ENCODE measurements around the gene FRMD4A. TPM values are rescaled to one million over a fixed set of nuclear protein-coding genes. Genes with fewer than 3 reads are reported as not detected.
A peak's percentile ranks its signal among the peaks of the same experiment; 100 is the strongest.

The FRMD4A gene
- total and polyA plus RNA-seq, 10 of the 15 experiments (the other 5 are each of a cell fraction or from before 2014, with no cell fraction given), result 17.8 to 75.2 (median 39.1) TPM

DNA sequence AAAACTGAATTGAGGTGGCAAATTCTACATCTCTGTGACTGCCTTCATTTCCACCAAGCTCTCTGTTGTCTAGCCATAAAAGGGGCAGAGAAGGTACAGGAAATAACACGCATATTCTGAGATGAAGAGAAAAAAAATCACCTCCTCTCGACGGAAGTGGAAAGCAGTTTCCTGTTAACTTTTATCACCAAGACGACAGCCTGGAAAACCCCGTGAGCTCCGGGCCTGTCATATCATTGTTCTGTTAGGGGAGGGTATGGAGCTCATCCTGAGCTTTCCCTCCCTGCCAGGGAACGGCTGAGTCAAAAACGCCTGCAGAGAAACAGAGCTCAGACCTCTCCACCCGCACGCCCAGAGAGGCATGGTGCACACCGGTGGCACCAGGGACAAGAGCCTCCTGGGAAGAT is 543.7 kb downstream of the FRMD4A start (continued):
- TF ChIP-seq SIN3A (IDR thresholded peaks at IDR 0.05; ENCODE audit: low read depth, low read length) (no peak), ZSCAN29 (IDR thresholded peaks at IDR 0.05) (no peak), ZZZ3 (IDR thresholded peaks at IDR 0.05; ENCODE audit: control insufficient read depth, insufficient read length, low read depth) (no peak), IKZF1 (conservative IDR thresholded peaks at IDR 0.05) (peak; percentile 54), BMI1 (IDR thresholded peaks at IDR 0.05; ENCODE audit: borderline replicate concordance) (peak; percentile 84; the same call in 1 of the 2 replicates), TAF1 (IDR thresholded peaks at IDR 0.05; ENCODE audit: borderline replicate concordance, low read depth, low read length) (peak; percentile 55; the same call in 1 of the 2 replicates), NR2C1 (IDR thresholded peaks at IDR 0.05) (no peak), ATF7 (IDR thresholded peaks at IDR 0.05; ENCODE audit: low read depth) (peak; percentile 52), BRCA1 (IDR thresholded peaks at IDR 0.05; ENCODE audit: low read depth, low read length) (no peak), ASH2L (IDR thresholded peaks at IDR 0.05; ENCODE audit: borderline replicate concordance, low read depth) (no peak), GABPA (IDR thresholded peaks at IDR 0.05; ENCODE audit: low read depth) (peak; percentile 83), MYC (IDR thresholded peaks at IDR 0.05; ENCODE audit: insufficient read depth, insufficient read length, insufficient replicate concordance, low read length, severe bottlenecking) (no peak), CBX5 (IDR thresholded peaks at IDR 0.05; ENCODE audit: low read depth) (no peak), ZNF384 (IDR thresholded peaks at IDR 0.05; ENCODE audit: borderline replicate concordance, low read depth, low read length) (peak; percentile 91), RAD21 (IDR thresholded peaks at IDR 0.05; ENCODE audit: insufficient read depth, low read depth, low read length) (no peak), BACH1 (IDR thresholded peaks at IDR 0.05; ENCODE audit: borderline replicate concordance) (no peak), RELA (IDR thresholded peaks at IDR 0.05; ENCODE audit: borderline replicate concordance, partially characterized antibody) (peak; percentile 83), SMC3 (IDR thresholded peaks at IDR 0.05; ENCODE audit: borderline replicate concordance, low read length) (no peak), NRF1 (conservative IDR thresholded peaks at IDR 0.05; ENCODE audit: low read depth, low read length) (no peak), SPI1 (IDR thresholded peaks at IDR 0.05; ENCODE audit: borderline replicate concordance, insufficient read depth, low read depth, low read length) (peak; percentile 28; the same call in 1 of the 2 replicates), CEBPB (IDR thresholded peaks at IDR 0.05; ENCODE audit: borderline replicate concordance in 1 of 2, low read depth in 2 of 2, low read length in 2 of 2) (no peak), EP300 (IDR thresholded peaks at IDR 0.05; ENCODE audit: borderline replicate concordance in 1 of 2, control insufficient read depth in 1 of 2, low read depth in 2 of 2, low read length in 2 of 2) (peak in 1 of 2 experiments; percentile 64; a peak in 2 of 4 replicates), YY1 (IDR thresholded peaks at IDR 0.05; ENCODE audit: low read depth, low read length) (no peak), HDAC2 (IDR thresholded peaks at IDR 0.05) (no peak), JUNB (IDR thresholded peaks at IDR 0.05) (no peak), SRF (IDR thresholded peaks at IDR 0.05; ENCODE audit: low read depth in 2 of 2, low read length in 2 of 2) (peak in 1 of 2 experiments; percentile 79; a peak in 2 of 4 replicates)
- TF ChIP-seq, protein P1, sequence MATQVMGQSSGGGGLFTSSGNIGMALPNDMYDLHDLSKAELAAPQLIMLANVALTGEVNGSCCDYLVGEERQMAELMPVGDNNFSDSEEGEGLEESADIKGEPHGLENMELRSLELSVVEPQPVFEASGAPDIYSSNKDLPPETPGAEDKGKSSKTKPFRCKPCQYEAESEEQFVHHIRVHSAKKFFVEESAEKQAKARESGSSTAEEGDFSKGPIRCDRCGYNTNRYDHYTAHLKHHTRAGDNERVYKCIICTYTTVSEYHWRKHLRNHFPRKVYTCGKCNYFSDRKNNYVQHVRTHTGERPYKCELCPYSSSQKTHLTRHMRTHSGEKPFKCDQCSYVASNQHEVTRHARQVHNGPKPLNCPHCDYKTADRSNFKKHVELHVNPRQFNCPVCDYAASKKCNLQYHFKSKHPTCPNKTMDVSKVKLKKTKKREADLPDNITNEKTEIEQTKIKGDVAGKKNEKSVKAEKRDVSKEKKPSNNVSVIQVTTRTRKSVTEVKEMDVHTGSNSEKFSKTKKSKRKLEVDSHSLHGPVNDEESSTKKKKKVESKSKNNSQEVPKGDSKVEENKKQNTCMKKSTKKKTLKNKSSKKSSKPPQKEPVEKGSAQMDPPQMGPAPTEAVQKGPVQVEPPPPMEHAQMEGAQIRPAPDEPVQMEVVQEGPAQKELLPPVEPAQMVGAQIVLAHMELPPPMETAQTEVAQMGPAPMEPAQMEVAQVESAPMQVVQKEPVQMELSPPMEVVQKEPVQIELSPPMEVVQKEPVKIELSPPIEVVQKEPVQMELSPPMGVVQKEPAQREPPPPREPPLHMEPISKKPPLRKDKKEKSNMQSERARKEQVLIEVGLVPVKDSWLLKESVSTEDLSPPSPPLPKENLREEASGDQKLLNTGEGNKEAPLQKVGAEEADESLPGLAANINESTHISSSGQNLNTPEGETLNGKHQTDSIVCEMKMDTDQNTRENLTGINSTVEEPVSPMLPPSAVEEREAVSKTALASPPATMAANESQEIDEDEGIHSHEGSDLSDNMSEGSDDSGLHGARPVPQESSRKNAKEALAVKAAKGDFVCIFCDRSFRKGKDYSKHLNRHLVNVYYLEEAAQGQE (IDR thresholded peaks at IDR 0.05; ENCODE audit: low read depth, low read length), result 0 out of 2 replicates have a peak, but pooled peaks have one; percentile 18
- TF ChIP-seq, protein P2, sequence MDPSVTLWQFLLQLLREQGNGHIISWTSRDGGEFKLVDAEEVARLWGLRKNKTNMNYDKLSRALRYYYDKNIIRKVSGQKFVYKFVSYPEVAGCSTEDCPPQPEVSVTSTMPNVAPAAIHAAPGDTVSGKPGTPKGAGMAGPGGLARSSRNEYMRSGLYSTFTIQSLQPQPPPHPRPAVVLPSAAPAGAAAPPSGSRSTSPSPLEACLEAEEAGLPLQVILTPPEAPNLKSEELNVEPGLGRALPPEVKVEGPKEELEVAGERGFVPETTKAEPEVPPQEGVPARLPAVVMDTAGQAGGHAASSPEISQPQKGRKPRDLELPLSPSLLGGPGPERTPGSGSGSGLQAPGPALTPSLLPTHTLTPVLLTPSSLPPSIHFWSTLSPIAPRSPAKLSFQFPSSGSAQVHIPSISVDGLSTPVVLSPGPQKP (IDR thresholded peaks at IDR 0.05; ENCODE audit: low read depth, low read length), result no peak; the same call in 1 of the 2 replicates

Data from GM12878 (cell line).